ENCODE measurements around the gene RTTN. TPM values are rescaled to one million over a fixed set of nuclear protein-coding genes. Genes with fewer than 3 reads are reported as not detected.

Gene RTTN
- total and polyA plus RNA-seq, 10 of the 15 experiments (the other 5 are each of a cell fraction or from before 2014, with no cell fraction given) = 9.4 to 36.6 (median 15.7) TPM

DNA sequence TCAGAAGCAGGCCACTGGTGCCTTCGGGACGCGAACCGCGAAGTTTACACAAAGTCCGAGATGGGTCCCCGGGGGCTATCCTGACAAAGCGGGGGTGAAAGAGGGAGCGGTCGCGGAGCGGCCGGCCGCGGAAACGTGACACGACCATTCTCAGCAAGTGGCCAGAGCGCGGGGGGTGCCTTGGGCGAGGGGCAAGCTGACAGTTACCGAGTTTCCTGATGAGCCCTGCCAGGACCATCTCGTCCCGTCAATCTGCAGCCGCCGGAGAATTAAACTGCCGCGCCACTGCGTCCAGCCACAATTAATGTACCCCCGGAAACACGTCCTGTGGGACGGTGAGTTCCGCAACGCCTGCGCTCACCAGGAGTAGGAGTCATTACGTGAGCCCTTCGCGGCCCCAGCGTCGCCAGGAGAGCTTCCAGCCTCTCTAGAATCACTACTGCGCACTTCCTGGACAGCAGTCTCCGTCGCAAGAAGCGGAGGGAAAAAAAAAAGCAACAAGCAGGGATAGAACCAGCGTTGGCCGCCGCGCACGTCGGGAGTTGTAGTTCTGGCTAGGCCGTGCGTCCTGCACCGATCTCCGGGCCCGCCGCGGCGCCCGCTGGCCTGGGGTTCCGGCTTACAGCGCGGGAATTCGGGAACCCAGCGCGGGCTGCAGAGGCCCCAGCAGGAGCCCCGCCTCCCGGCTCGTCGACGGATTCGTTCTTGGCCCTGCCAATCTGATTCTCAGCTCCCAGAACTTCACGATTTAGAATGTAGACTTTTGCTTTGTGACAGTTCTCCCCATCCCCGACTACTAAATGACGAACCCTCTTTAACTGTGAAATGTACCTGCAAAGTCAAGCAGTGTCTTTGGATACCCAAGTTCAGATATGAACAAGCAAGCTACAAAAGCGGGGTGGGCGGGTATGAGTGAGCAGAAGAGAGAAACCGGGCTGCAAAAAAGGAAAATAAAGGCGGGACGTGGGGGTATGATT, at the start of gene RTTN (continued):
- TF ChIP-seq, protein P1, sequence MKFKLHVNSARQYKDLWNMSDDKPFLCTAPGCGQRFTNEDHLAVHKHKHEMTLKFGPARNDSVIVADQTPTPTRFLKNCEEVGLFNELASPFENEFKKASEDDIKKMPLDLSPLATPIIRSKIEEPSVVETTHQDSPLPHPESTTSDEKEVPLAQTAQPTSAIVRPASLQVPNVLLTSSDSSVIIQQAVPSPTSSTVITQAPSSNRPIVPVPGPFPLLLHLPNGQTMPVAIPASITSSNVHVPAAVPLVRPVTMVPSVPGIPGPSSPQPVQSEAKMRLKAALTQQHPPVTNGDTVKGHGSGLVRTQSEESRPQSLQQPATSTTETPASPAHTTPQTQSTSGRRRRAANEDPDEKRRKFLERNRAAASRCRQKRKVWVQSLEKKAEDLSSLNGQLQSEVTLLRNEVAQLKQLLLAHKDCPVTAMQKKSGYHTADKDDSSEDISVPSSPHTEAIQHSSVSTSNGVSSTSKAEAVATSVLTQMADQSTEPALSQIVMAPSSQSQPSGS (IDR thresholded peaks at IDR 0.05; ENCODE audit: low read length) = no peak; the same call in 1 of the 2 replicates
- TF ChIP-seq CBX5 (IDR thresholded peaks at IDR 0.05; ENCODE audit: low read depth) = peak; percentile 89
- TF ChIP-seq PAX8 (IDR thresholded peaks at IDR 0.05) = no peak
- TF ChIP-seq KLF5 (IDR thresholded peaks at IDR 0.05; ENCODE audit: partially characterized antibody) = peak; percentile 90
- no peak for TF ChIP-seq ATF3 (IDR thresholded peaks at IDR 0.05; ENCODE audit: borderline replicate concordance, extremely low read depth, low read depth, low read length)
- peak; percentile 98 for TF ChIP-seq NKRF (conservative IDR thresholded peaks at IDR 0.05)
- TF ChIP-seq POLR2AphosphoS2 (IDR thresholded peaks at IDR 0.05; ENCODE audit: low read depth, low read length) = peak; percentile 68; the same call in 1 of the 2 replicates
- no peak for TF ChIP-seq CEBPB (IDR thresholded peaks at IDR 0.05; ENCODE audit: borderline replicate concordance in 1 of 2, low read depth in 2 of 2, low read length in 2 of 2)
- TF ChIP-seq, protein P2, sequence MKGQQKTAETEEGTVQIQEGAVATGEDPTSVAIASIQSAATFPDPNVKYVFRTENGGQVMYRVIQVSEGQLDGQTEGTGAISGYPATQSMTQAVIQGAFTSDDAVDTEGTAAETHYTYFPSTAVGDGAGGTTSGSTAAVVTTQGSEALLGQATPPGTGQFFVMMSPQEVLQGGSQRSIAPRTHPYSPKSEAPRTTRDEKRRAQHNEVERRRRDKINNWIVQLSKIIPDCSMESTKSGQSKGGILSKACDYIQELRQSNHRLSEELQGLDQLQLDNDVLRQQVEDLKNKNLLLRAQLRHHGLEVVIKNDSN (IDR thresholded peaks at IDR 0.05; ENCODE audit: borderline replicate concordance, extremely low read length, insufficient read depth, low read depth, low read length) = no peak
- no peak for TF ChIP-seq ZBTB4 (CRISPR knock-in tag; IDR thresholded peaks at IDR 0.05)
- TF ChIP-seq ZBTB40 (IDR thresholded peaks at IDR 0.05; ENCODE audit: borderline replicate concordance) = peak; percentile 99
- peak; percentile 73 for TF ChIP-seq POLR2AphosphoS5 (IDR thresholded peaks at IDR 0.05; ENCODE audit: low read length)
- TF ChIP-seq STAT1 (conservative IDR thresholded peaks at IDR 0.05) = peak; percentile 98; the same call in 1 of the 2 replicates
- TF ChIP-seq ESRRA (IDR thresholded peaks at IDR 0.05; ENCODE audit: low read length) = peak; percentile 77; the same call in 1 of the 2 replicates
